Endothelial cell of umbilical vein (primary cell): Measurements from ENCODE around the gene C9orf57. TPM values are rescaled to one million over a fixed set of nuclear protein-coding genes. Genes with fewer than 3 reads are reported as not detected.

Experiments
- BruUV-seq: library from RNA; stranded (reverse); fragments of 400-500 nt; replicated peaks from 2 replicates; lab custom pipeline; 2021; lab: Mats Ljungman, UMichigan
- CTCF ChIA-PET: fragments of 300-600, 350-600 bp; sonication (Branson Sonifier 250); formaldehyde crosslinking; loops from one replicate; lab custom pipeline; 2021; ENCODE audit warnings: antibody characterized with exemption, inconsistent platforms; lab: Charles Lee
- POLR2A ChIA-PET: fragments of 300-600, 350-600 bp; sonication (Branson Sonifier 250); formaldehyde crosslinking; loops from one replicate; lab custom pipeline; 2021; ENCODE audit warnings: antibody characterized with exemption, inconsistent platforms; lab: Charles Lee
- DNase-seq: peaks from one replicate; pipeline ENCODE4 v3.0.0-alpha.2; 2011; ENCODE audit warnings: low read depth, low spot score
- FAIRE-seq: peaks from 2 replicates; lab custom pipeline; 2011; peaks lifted over from hg19 to GRCh38; lab: Jason Lieb, UNC
- H2AFZ ChIP-seq: 2 replicates; pipeline ENCODE4 v1.6.0; 2012; ENCODE audit warnings: low read depth, low read length, control low read depth, inconsistent platforms
- H3K27ac ChIP-seq: 2 replicates; pipeline ENCODE4 v1.5.1; 2011; ENCODE audit warnings: low read depth, mild to moderate bottlenecking, control low read depth, low read length, moderate library complexity; ENCODE audit not compliant: insufficient read depth
- H3K27me3 ChIP-seq, 2 experiments: 2 replicates each; pipeline versions ENCODE4 v1.6.0 to v1.6.1; 2011; ENCODE audit warnings: low read length in 2 of 2, mixed read lengths in 1 of 2; ENCODE audit not compliant: control insufficient read depth in 2 of 2, insufficient read depth in 2 of 2
- H3K36me3 ChIP-seq, 2 experiments: 2 replicates in 1 of 2; 3 replicates in 1 of 2; pipeline ENCODE4 v1.5.1; 2011; ENCODE audit warnings: low read length in 2 of 2, mild to moderate bottlenecking in 1 of 2, moderate library complexity in 1 of 2; ENCODE audit not compliant: control insufficient read depth in 2 of 2, insufficient read depth in 2 of 2; ENCODE audit errors: extremely low read depth in 1 of 2
- H3K4me1 ChIP-seq: 3 replicates; pipeline ENCODE4 v1.5.1; 2011; ENCODE audit warnings: mild to moderate bottlenecking, low read length; ENCODE audit not compliant: control insufficient read depth, insufficient read depth; ENCODE audit errors: extremely low read depth
- H3K4me2 ChIP-seq: 2 replicates; pipeline ENCODE4 v1.6.1; 2011; ENCODE audit warnings: low read length, control low read depth, mixed read lengths; ENCODE audit not compliant: insufficient read depth
- H3K4me3 ChIP-seq, 3 experiments: fragments of 200-600 bp in 1 of 3; sonication (generic), shearing (Covaris generic) in 1 of 3; replicated peaks in 1 of 3; 2 replicates each; pipeline ENCODE4 v1.5.1; 2011 to 2016; ENCODE audit warnings: control low read depth in 3 of 3, low read length in 3 of 3, mild to moderate bottlenecking in 2 of 3, inconsistent platforms in 1 of 3, low read depth in 1 of 3, moderate library complexity in 1 of 3; ENCODE audit not compliant: insufficient read depth in 1 of 3
- H3K79me2 ChIP-seq: 2 replicates; pipeline ENCODE4 v1.6.0; 2012; ENCODE audit warnings: low read length, inconsistent platforms; ENCODE audit not compliant: control insufficient read depth, insufficient read depth
- H3K9ac ChIP-seq: replicated peaks from 2 replicates; pipeline ENCODE3; 2011; ENCODE audit warnings: low read length, control low read depth; ENCODE audit not compliant: insufficient read depth; ENCODE audit errors: extremely low read depth
- H3K9me1 ChIP-seq: replicated peaks from 3 replicates; pipeline ENCODE4 v1.6.0; 2011; ENCODE audit warnings: mild to moderate bottlenecking, low read length; ENCODE audit not compliant: control insufficient read depth, insufficient read depth; ENCODE audit errors: extremely low read depth
- H3K9me3 ChIP-seq: replicated peaks from 2 replicates; pipeline ENCODE4 v1.5.1; 2012; ENCODE audit warnings: low read length, inconsistent platforms; ENCODE audit not compliant: control insufficient read depth, insufficient read depth
- H4K20me1 ChIP-seq: replicated peaks from 2 replicates; pipeline ENCODE3; 2011; ENCODE audit warnings: mild to moderate bottlenecking, low read length; ENCODE audit not compliant: control insufficient read depth, insufficient read depth; ENCODE audit errors: extremely low read depth
- CTCF ChIP-seq, 2 donors: IDR thresholded peaks; 1 replicate in 1 of 2; 2 replicates in 1 of 2; pipeline ENCODE4 v1.5.1; 2011; ENCODE audit warnings: low read length in 2 of 2, mild to moderate bottlenecking in 2 of 2, moderate library complexity in 2 of 2, control low read depth in 1 of 2, inconsistent platforms in 1 of 2, low read depth in 1 of 2; ENCODE audit not compliant: insufficient read depth in 1 of 2; ENCODE audit errors: extremely low read depth in 1 of 2
- FOS ChIP-seq: IDR thresholded peaks from 2 replicates; pipeline ENCODE4 v1.6.1; 2011; ENCODE audit warnings: mild to moderate bottlenecking, low read length, moderate library complexity, borderline replicate concordance; ENCODE audit not compliant: insufficient read depth
- JUN ChIP-seq: IDR thresholded peaks from 2 replicates; pipeline ENCODE4 v1.6.1; 2011; ENCODE audit warnings: borderline replicate concordance, low read depth; ENCODE audit not compliant: insufficient read length, insufficient read depth
- MYC ChIP-seq: IDR thresholded peaks from one replicate; pipeline ENCODE4 v1.6.1; 2011; ENCODE audit warnings: mild to moderate bottlenecking, low read depth, low read length
- dilution Hi-C: fragments of 300-500 bp; cut with MboI; formaldehyde crosslinking; loops from one replicate; pipeline ENCODE4 v1.15.0; 2019; ENCODE audit warnings: low sequenced_read_pairs; ENCODE audit not compliant: extremely low pct_ligation_motif_present
- intact Hi-C: fragments of 100-400 bp; cut with micrococcal nuclease; formaldehyde crosslinking; loops from one replicate; pipeline ENCODE4 v1.10.0; 2022
- polyA plus RNA-seq, 4 experiments: library from polyadenylated mRNA; depleted of rRNA in 3 of 4; stranded (reverse) in 3 of 4; unstranded in 1 of 4; fragments of >200 nt; gene quantifications; 2 replicates each; pipeline versions ENCODE4 v1.2.1 to v1.2.3, GENCODE V29; 2011 to 2012; ENCODE audit warnings: missing spikeins in 1 of 4
- total RNA-seq: library from RNA; stranded (reverse); gene quantifications from 2 replicates; pipeline ENCODE4 v1.2.3, GENCODE V29; 2021

C9orf57 gene
- total and polyA plus RNA-seq, 2 donors (not counting 3 experiments of a cell fraction or from before 2014, with no cell fraction given) = not detected

DNA sequence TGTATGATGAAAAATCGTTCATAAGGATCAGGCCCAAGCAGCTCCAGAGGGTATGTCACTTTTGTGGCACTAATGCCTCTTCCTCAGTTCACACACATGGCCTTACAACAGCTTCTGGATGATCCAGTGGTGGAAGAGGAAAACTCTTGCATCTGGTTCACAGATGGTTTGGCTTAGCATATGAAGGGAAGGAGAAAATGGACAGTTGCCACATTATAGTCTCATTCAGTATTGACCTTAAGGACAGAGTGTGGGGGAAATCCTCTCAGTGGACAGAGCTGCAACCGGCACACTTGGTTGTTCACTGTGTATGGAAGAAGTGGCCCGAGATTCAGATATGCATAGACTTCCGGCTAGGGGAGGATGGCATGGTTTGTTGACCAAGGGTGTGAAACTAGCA, 22.8 kb downstream of the C9orf57 start:
- intact Hi-C loops (no loop called here), dilution Hi-C loops (no loop called here)
- no TSS peak for BruUV-seq
- no peak overlapping the region for H2AFZ ChIP-seq
- no peak overlapping the region for H3K4me2 ChIP-seq
- ChIA-PET CTCF (interaction anchor here (1.4 to 3.8 kb wide), 4 partner anchors 235 to 820 kb away, joined by 3 to 237 read pairs (median 10); no protein-coding TSS in a partner anchor), POLR2A (no interaction called here)
- DNase-seq (no peak), FAIRE-seq (no peak)
- no peak overlapping the region for H3K9ac ChIP-seq
- no peaks in the 10 kb centered on the region for H3K36me3 ChIP-seq
- no peak overlapping the region for H3K27ac ChIP-seq
- H3K9me1 ChIP-seq = no peaks in the 10 kb centered on the region
- H3K27me3 ChIP-seq = no peaks in the 10 kb centered on the region
- no peaks in the 10 kb centered on the region for H4K20me1 ChIP-seq
- no peaks in the 10 kb centered on the region for H3K9me3 ChIP-seq
- no peaks in the 10 kb centered on the region for H3K4me1 ChIP-seq
- no peak overlapping the region for H3K4me3 ChIP-seq
- H3K79me2 ChIP-seq = no peaks in the 10 kb centered on the region
- no peak for TF ChIP-seq JUN
- TF ChIP-seq FOS = no peak
- no peak for TF ChIP-seq CTCF (IDR thresholded peaks at IDR 0.05; ENCODE audit: extremely low read depth in 1 of 2, insufficient read depth in 1 of 2, low read depth in 1 of 2, low read length in 2 of 2)

- Histone ChIP-seq H3K9me1 (no peaks in the 10 kb centered on the region), H4K20me1 (no peaks in the 10 kb centered on the region), H3K27ac (no peak overlapping the region), H3K36me3 (no peaks in the 10 kb centered on the region), H2AFZ (no peak overlapping the region), H3K4me2 (no peak overlapping the region), H3K4me3 (no peak overlapping the region), H3K9ac (no peak overlapping the region), H3K4me1 (no peaks in the 10 kb centered on the region), H3K27me3 (no peaks in the 10 kb centered on the region), H3K9me3 (no peaks in the 10 kb centered on the region), H3K79me2 (no peaks in the 10 kb centered on the region)
- FAIRE-seq (no peak), DNase-seq (no peak)
- ChIA-PET CTCF (interaction anchor here (1.1 to 1.6 kb wide), 5 partner anchors 8 to 241 kb away, joined by 3 read pairs; no protein-coding TSS in a partner anchor), POLR2A (no interaction called here)
- TF ChIP-seq MYC (no peak), FOS (no peak)
- dilution Hi-C loops = no loop called here
- intact Hi-C loops = no loop called here
- no TSS peak for BruUV-seq
Measured at GRCh38 chr9:72030767-72031166, 29.6 kb downstream of the C9orf57 start.
